GM12891 (cell line): ENCODE results near the gene METTL24.

Experiments used
- DNase-seq: peaks from one replicate; pipeline ENCODE4 v3.0.0; 2011; ENCODE audit warnings: low spot score; ENCODE audit not compliant: insufficient read length
- FAIRE-seq: peaks from 2 replicates; lab custom pipeline; 2011; peaks lifted over from hg19 to GRCh38; lab: Jason Lieb, UNC
- PAX5 ChIP-seq: IDR thresholded peaks from 2 replicates; pipeline ENCODE4 v1.6.1; 2011; ENCODE audit warnings: low read length, moderate library complexity, mild to moderate bottlenecking; ENCODE audit not compliant: insufficient read depth, severe bottlenecking
- POLR2A ChIP-seq: IDR thresholded peaks from 2 replicates; pipeline ENCODE4 v1.6.1; 2011; ENCODE audit warnings: low read depth, low read length, control low read depth
- POLR2AphosphoS5 ChIP-seq: IDR thresholded peaks from 2 replicates; pipeline ENCODE4 v1.6.1; 2011; ENCODE audit warnings: low read depth, low read length, control low read depth
- POU2F2 ChIP-seq: IDR thresholded peaks from 2 replicates; pipeline ENCODE4 v1.6.1; 2011; ENCODE audit warnings: low read depth, mild to moderate bottlenecking, control low read depth, low read length, moderate library complexity
- SPI1 ChIP-seq: IDR thresholded peaks from 2 replicates; pipeline ENCODE4 v1.6.1; 2011; ENCODE audit warnings: low read depth, low read length, control low read depth
- TAF1 ChIP-seq: IDR thresholded peaks from 2 replicates; pipeline ENCODE4 v1.6.1; 2011; ENCODE audit warnings: low read depth, low read length, control low read depth

METTL24 gene

GRCh38 chr6:110364364-110365105, 6.4 kb upstream of the METTL24 start:
- FAIRE-seq (no peak), DNase-seq (no peak)

GRCh38 chr6:110363748-110364147, 5.6 kb upstream of the METTL24 start:
- DNase-seq (no peak), FAIRE-seq (no peak)
- TF ChIP-seq POU2F2 (no peak), POLR2AphosphoS5 (no peak), POLR2A (no peak), SPI1 (no peak), PAX5 (no peak), TAF1 (no peak)

More at GRCh38 chr6:110364364-110365105, 6.4 kb upstream of the METTL24 start:
- TF ChIP-seq POU2F2, result no peak
- TF ChIP-seq PAX5, result no peak
- TF ChIP-seq POLR2AphosphoS5, result no peak
- no peak for TF ChIP-seq POLR2A
- TF ChIP-seq TAF1, result no peak
- TF ChIP-seq SPI1, result no peak

GRCh38 chr6:110360676-110361075, 2.5 kb upstream of the METTL24 start:
- DNase-seq (no peak), FAIRE-seq (no peak)
- TF ChIP-seq SPI1 (no peak), PAX5 (no peak)

- TF ChIP-seq POLR2A (no peak), PAX5 (no peak), SPI1 (no peak)
- DNase-seq (no peak), FAIRE-seq (no peak)
Measured at GRCh38 chr6:110359556-110359955, 1.4 kb upstream of the METTL24 start.

- FAIRE-seq (no peak), DNase-seq (no peak)
- TF ChIP-seq TAF1, result no peak
- no peak for TF ChIP-seq POLR2AphosphoS5
- no peak for TF ChIP-seq SPI1
- no peak for TF ChIP-seq POLR2A
- TF ChIP-seq PAX5, result no peak
Measured at GRCh38 chr6:110358553-110359160, 508 bp upstream of the METTL24 start.

- TF ChIP-seq PAX5 (no peak), POU2F2 (no peak), SPI1 (no peak)
- no peak for DNase-seq
- no peak for FAIRE-seq
Measured at GRCh38 chr6:110357298-110357663, 868 bp downstream of the METTL24 start.

GRCh38 chr6:110356778-110357177, 1.4 kb downstream of the METTL24 start:
- DNase-seq (no peak), FAIRE-seq (no peak)
- TF ChIP-seq SPI1 (no peak), POU2F2 (no peak), TAF1 (no peak), PAX5 (no peak), POLR2AphosphoS5 (no peak), POLR2A (no peak)

- FAIRE-seq (no peak), DNase-seq (no peak)
- TF ChIP-seq POU2F2, result no peak
Measured at GRCh38 chr6:110355727-110356126, 2.4 kb downstream of the METTL24 start.

GRCh38 chr6:110355022-110355421, 3.1 kb downstream of the METTL24 start:
- DNase-seq, result no peak
- TF ChIP-seq POU2F2 (no peak), POLR2A (no peak), POLR2AphosphoS5 (no peak), SPI1 (no peak), PAX5 (no peak), TAF1 (no peak)
- no peak for FAIRE-seq

- TF ChIP-seq TAF1, result no peak
- no peak for TF ChIP-seq POU2F2
- no peak for TF ChIP-seq POLR2A
- TF ChIP-seq POLR2AphosphoS5, result no peak
- no peak for TF ChIP-seq PAX5
- TF ChIP-seq SPI1, result no peak
- FAIRE-seq, result no peak
- DNase-seq, result no peak
Measured at GRCh38 chr6:110354153-110354552, 4.0 kb downstream of the METTL24 start.
